ENCODE data around the gene GRID1. TPM values are rescaled to one million over a fixed set of nuclear protein-coding genes. Genes with fewer than 3 reads are reported as not detected.
A peak's percentile ranks its signal among the peaks of the same experiment; 100 is the strongest.

GRID1 gene
- total RNA-seq, 1 donor, result not detected

DNA sequence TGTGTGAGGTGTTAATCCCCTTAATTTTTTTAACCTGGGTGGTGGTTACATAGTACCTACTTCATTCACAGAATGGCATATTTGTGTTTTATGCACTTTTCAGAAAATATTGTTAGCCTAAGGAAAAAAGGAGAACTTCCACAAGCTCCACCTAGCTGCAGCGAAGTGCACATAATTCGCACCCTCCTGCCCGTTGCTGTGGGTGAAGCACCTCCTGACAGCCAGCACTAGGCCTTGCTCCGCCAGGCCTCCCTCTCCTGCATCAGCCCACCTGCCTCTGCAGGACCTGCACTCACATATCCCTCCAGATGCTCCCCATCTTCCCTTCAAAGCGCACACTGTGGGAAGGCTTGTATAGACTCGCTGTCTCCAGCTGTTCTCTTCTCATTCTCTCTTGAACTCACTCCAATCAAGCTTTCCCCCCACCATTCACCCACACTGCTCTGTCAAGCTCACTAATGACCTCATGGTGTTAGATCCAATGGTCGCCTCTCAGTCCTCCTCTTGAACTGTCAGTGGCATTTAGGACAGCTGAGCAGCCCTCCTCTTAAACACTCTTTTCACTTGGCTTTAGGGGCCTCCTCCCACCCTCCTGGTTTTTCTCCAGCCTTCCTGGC is 20.7 kb upstream of the GRID1 start:
- no peak for DNase-seq (ENCODE audit: low read depth)
- TF ChIP-seq, protein P1, sequence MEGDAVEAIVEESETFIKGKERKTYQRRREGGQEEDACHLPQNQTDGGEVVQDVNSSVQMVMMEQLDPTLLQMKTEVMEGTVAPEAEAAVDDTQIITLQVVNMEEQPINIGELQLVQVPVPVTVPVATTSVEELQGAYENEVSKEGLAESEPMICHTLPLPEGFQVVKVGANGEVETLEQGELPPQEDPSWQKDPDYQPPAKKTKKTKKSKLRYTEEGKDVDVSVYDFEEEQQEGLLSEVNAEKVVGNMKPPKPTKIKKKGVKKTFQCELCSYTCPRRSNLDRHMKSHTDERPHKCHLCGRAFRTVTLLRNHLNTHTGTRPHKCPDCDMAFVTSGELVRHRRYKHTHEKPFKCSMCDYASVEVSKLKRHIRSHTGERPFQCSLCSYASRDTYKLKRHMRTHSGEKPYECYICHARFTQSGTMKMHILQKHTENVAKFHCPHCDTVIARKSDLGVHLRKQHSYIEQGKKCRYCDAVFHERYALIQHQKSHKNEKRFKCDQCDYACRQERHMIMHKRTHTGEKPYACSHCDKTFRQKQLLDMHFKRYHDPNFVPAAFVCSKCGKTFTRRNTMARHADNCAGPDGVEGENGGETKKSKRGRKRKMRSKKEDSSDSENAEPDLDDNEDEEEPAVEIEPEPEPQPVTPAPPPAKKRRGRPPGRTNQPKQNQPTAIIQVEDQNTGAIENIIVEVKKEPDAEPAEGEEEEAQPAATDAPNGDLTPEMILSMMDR (IDR thresholded peaks at IDR 0.05; ENCODE audit: insufficient read depth, low read depth, low read length), result peak; percentile 9
- no peak overlapping the region for H3K4me3 ChIP-seq (ENCODE audit: low read depth, low read length)

DNA sequence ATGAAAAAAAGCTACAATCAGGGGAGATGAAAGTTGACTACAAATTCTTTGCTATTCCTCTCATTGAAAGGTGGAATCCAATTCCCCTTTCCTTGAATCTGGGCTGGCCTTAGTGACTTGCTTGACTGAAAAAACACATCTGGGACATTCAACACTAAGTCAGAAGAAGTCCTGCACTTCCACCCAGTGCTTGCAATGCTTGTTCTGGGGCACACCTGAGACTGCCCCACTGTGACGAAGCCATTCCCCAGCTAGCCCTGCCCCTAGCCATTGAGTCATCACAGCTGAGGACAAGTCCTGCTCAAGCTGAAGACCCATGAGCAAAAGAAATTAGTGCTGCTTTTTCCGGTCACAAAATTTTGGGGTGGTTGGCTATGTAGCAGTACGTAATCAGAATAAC is 19.2 kb upstream of the GRID1 start:
- no peak overlapping the region for H3K4me3 ChIP-seq (ENCODE audit: low read depth, low read length)
- TF ChIP-seq, protein P1 (IDR thresholded peaks at IDR 0.05; ENCODE audit: insufficient read depth, low read depth, low read length), result no peak
- no peak for DNase-seq (ENCODE audit: low read depth)

DNA sequence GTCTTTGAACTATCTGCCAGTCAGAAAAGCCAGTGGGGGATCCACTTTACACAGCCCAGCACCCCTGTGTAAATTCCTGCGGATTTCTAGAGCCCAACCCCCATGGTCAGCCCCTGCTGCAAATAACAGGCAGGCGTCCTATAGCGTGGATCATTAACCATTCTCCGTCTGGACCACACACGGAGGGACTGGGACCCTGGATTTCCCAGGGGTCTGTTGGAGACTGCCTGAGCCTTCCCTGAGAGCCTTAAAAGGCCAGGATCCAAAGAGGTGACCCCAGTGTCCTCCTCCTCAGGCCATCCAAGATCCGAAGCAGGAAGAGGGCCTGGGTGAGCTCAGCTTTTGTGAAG is 11.2 kb upstream of the GRID1 start:
- TF ChIP-seq, protein P1 (IDR thresholded peaks at IDR 0.05; ENCODE audit: insufficient read depth, low read depth, low read length), result no peak
- no peak for DNase-seq (ENCODE audit: low read depth)

DNA sequence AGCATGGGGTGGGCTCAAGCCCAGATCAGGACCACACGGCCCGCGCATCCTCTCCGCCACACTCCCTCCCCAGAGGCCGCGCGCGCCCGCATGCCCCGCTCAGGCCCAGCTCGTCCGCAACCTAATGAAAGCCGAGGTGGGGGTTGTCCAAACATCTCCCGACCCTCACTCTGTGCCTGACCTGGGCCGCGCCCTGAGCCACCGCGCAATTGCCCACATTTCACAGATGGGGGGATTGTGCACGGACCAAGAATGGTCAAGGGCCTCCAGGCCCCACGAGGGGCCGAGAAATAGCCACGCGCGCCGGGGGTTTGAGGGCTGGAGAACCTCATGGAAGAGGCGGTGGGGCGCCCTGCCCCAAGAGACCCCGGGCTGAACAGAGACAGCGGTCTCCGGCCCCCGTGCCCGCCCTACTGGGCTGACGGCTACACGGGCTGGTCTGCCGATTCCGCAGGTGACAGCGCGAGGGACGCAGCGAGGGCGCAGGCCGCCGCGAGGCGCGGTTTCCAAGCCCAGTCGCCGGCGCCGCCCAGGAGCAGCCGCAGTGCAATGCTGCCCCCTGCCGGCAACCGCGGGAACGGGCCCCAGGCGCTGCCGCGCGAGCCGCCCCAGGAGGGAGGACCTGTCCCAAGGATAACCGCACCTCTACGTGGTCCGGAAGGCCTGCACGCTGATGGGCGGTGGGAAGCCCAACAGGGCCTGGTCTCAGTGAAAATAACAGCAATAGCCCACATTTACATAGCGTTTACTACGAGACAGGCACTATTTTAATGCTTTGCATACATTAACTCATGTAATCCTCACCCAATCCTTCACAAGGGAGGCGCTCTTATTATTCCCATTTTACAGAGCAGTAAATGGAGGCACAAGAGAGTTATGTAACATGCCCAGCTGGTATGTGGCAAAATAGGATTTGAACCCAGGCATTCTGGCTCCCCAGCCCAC is 10.5 kb upstream of the GRID1 start:
- DNase-seq (ENCODE audit: low read depth), result peak; percentile 45
- no peak overlapping the region for H3K4me3 ChIP-seq (ENCODE audit: low read depth, low read length)

More for the DNA sequence above, 11.2 kb upstream of the GRID1 start:
- no peak overlapping the region for H3K4me3 ChIP-seq (ENCODE audit: low read depth, low read length)

DNA sequence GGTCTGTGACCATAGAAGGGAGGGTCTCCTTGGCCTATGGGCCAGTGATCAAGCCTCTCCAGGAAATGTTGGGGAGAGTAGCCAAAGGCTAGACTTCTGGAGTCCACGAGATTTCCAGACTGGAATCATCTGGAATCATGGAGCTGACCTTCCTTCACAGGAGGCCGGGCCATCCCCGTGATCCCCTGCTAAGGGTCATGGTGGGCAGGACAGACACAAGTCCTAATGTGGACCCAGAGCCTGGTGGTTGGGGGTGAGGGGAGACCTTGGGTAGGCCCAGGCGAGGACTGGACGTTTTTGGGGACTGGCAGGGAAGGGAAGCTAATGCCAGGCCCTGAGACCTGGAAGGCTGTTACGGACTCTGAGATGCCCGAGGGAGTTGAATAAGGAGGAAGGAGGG is 9.8 kb upstream of the GRID1 start:
- DNase-seq (ENCODE audit: low read depth), result no peak
- H3K4me3 ChIP-seq (ENCODE audit: low read depth, low read length), result no peak overlapping the region
- TF ChIP-seq, protein P1 (IDR thresholded peaks at IDR 0.05; ENCODE audit: insufficient read depth, low read depth, low read length), result no peak

More for the DNA sequence above, 10.5 kb upstream of the GRID1 start:
- TF ChIP-seq, protein P1 (IDR thresholded peaks at IDR 0.05; ENCODE audit: insufficient read depth, low read depth, low read length), result peak; percentile 82

DNA sequence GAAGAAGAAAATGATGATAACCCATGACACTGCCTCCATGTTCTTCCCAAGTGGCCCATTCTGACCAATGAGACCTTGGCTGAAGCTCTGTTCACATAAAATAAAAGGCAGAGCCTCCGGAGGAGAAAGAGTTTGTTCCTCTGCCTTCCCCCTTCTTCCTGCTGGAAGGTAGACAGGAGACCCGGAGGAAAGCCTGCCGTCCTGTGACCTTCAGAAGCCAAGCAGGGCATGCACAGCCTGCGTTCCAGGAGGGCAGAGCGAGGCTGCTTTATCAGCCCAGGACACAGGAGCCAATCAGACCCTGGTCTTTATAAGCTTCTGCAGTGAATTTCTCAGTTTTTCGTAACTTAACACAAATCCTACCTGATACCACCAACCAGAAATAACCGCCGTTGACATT is 8.6 kb upstream of the GRID1 start:
- H3K4me3 ChIP-seq (ENCODE audit: low read depth, low read length), result no peak overlapping the region
- TF ChIP-seq, protein P1 (IDR thresholded peaks at IDR 0.05; ENCODE audit: insufficient read depth, low read depth, low read length), result no peak
- DNase-seq (ENCODE audit: low read depth), result no peak

Measured in fibroblast of villous mesenchyme (primary cell).